Kidney tubule cell (primary cell): ENCODE data around the gene GALK2.

ENCODE experiments used
- DNase-seq: peaks from one replicate; pipeline ENCODE4 v3.0.0-alpha.2; 2018; ENCODE audit warnings: low spot score

Gene GALK2

DNA sequence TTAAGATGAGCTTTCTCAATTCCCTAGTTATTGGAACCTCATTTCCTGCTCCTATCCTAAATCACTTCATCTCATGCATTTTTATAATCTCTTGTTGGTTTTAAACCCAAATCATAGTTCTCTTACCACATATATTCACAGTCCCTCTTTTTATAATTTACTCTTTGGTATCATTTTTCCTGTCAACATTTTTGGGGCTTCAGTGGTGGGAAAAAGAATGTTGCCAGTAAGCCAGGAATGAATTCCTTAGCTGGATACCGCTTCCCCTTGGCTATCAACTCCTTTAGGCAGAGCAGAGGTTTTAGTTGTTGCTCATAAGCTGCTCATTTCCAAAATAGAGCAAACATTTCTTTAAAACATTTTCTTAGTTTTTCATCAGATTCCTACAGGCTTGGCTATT, 112.3 kb downstream of the GALK2 start:
- no peak for DNase-seq

DNA sequence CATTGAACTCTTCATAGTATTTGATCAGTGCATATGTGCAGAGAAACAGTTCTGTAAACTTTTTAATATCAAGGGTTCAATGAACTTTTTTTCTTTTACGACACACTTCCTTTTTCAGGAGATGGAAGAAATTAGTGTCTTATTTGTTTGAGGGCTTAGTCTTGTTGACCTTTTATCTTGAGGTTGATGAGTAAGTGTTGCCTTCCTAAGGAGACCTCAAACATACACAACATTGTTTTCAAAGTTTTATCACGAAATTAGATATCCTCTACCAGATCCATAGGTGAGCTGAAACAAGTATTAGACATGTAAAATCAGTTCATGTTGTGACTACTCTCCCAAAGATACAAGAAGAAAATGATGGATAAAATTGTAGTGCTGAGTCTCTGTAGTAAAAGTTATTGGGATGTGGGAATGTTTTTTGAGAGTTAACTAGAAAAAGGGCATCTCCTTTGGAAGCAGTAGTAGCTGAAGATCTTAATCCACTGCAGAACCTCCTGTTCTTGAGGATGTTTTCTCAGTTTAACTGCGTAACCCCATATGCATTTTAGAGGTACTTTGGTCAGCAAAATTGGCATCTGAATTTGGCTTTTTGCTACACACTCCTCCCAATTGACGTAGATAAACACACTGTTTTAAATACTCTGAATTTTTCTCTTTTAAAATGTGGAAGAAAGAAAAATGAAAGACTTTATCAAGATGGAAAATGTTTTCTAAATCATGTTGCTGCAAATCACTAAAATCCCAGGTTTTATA, 116.8 kb downstream of the GALK2 start:
- no peak for DNase-seq

DNA sequence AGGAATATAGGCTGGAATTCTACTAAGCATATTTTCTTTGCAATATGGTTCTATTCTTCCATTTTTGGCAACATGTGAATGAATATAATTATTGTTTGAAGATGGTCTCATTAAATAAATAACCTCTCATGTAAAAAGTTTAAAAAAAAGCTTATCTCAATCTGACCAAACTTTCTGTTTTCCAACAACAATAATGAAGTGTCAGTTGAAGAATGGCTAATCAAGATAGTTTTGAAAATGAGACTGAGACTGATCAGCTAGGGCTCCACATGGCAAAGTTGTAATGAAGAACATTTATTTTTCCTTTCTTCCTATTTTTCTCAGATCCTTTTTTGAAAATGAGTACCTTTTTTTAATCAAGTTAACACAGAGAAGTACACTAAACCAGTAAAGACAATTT, 117.4 kb downstream of the GALK2 start:
- no peak for DNase-seq

DNA sequence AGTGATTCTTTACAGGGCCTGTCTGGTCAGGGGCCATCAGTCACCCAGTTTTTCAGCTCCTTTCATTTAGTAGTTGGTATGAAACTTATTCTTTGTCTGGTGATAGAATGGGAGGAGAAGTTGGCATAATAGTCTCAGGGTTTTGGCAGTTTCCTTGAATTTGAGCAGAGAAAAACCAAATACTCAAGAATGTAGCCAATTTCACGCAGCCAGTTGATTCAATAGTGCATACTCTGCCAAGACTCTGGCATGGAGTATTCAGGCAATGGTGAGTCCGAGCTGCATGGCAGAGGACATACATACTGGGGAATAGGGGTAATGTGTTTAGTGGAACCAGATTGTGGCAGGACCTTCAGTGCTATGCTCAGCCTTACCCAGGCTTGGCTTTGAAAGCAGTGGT, 118.3 kb downstream of the GALK2 start:
- DNase-seq = no peak

DNA sequence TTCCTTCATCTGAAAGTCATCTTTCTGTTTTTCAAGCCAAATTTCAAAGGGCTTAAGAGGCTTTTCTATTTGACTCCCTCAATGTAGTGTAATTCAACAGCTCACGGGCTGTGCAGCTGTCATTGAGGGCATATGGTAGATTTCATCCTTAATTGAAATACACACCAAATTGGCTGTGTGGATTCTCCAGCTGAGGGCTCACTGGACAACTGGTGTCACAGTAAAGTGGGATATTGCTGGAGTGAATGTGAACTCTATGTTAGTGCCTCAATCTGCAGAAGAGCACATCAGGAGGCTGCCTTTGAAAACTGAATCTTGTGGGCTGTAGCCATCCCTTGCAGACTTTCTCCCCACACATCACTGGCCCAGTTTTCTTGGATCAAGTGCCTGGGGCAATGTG, 120.1 kb downstream of the GALK2 start:
- no peak for DNase-seq

DNA sequence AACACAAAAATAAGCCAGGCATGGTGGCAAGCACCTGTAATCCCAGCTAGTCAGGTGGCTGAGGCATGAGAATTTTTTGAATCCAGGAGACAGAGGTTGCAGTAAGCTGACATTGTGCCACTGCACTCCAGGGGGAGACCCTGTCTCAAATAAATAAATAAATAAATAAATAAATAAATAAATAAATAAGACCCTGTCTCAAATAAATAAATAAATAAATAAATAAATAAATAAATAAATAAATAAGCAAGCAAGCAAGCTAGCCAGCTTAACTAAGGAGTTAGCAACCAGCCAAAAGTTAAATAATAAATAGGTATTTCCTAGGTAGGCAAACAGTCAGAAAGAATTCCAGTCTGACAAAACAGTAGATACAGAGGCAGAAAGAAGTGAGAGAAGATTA, 123.9 kb downstream of the GALK2 start:
- no peak for DNase-seq

DNA sequence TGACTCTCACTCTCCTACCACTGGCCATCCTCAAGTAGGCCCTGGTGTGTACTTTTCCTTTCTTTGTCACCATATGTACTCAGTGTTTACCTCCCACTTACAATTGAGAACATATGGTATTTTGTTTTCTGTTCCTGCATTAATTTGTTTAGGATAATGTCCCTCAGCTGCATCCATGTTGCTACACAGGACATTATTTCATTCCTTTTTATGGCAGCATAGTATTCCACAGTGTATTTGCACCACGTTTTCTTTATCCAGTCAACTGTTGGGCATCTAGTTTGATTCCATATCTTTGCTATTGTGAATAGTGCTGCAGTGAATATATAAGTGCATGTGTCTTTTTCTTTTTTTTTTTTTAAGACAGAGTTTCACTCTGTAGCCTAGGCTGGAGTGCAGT, 126.2 kb downstream of the GALK2 start:
- no peak for DNase-seq

DNA sequence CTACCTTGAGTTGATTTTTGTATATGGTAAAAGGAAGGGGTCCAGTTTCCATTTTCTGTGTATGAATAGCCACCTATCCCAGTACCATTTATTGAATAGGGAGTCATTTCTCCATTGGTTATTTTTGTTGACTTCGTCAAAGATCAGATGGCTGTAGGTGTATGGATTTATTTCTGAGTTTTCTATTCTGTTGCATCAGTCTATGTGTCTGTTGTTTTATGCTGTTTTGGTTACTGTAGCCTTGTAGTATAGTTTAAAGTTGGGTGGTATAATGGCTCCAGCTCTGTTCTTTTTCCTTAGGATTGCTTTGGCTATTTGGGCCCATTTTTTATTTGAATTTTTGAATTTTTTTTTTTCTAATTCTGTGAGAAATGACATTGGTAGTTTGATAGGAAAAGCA, 127.5 kb downstream of the GALK2 start:
- DNase-seq = no peak

DNA sequence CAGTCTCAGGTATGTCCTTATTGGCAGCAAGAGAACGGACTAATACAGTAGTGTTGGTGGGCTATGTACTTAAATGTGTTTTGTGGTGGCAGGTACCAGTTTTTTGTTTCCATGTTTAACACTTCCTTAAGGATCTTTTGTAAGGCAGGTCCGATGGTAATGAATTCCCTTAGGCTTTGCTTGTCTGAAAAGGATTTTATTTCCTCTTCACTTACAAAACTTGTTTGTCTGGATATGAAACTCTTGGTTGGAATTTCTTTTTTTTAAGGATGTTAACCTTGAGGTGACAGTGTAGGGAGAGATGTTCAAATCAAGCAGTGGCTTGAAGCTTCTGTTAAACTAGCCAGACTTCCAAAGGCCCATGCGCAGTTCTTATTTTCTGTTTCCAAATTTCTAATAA, 130.8 kb downstream of the GALK2 start:
- DNase-seq = no peak

DNA sequence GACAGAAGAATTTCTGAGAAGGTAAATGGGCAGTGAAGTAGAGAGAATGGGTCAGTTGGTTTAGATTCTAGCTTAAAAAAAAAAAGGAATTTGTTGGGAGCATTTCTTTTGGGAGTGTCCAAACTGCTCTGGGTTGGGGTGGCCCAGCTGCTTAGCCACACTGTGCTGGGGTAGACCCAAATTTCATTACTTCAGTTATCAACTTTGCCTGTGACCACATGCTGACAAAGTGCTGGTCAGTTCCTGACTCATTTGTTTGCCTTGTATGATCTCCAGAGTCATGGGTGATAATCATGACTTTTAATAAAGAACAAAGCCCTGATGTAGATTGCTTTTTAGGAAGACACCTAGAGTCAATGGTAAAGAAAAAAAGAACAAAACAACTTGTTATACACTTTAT, 131.5 kb downstream of the GALK2 start:
- DNase-seq = peak; percentile 5

DNA sequence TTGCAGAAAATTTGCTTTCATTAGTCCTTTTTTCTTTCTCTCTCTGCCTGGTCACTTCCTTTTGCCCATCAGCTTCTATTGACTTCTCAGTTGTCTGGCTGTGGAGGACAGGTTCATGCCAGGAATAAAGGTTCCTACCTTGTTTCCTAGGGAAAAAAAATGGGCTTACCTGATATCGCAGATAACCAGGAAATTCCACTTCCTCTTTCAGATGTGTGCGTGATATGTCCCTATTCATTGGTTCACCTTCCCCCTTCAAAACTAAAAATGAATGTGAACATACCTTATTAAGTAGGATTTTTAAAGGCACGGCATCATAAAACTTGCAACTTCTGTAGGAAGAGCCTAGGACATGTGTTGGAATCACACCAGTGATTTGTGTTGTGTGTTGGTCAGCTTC, 133.0 kb downstream of the GALK2 start:
- no peak for DNase-seq

DNA sequence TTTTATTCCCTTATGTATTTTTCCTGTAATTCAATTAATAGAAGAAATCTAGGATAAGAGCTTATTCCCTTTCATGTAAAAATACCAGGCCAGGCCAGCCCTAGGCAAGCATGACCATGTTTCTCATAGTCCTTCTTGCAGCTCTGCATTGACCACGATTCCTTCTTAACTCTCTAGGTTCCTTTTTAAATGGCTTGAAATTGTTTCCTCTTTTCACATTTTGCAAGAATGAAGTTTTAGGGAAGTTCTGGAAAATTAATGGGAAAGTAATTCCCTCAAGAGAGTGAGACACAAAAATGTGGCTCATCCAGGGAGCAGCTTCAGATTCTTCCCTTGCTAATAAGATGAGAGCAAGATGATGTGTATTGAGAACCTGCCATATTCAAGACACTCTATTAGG, 136.5 kb downstream of the GALK2 start:
- no peak for DNase-seq

DNA sequence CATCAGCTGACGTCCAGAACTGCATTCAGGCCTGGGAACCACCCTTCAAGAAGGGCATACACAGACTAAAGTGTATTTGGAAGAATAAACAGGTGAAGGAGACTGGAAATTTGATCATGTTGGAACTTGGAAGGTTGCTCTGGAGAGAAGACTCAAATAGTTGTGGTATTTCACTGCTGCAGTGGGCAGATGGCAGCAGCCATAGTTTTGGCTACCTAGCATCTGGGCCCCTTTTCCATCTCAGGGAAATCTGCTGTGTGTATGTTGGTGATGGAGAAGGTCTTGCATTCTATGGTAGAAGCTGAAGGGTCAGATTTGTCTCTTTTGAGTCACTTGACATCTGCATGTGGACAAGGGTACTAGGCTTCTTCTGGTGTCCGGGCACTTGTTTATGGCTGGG, 138.6 kb downstream of the GALK2 start:
- no peak for DNase-seq

DNA sequence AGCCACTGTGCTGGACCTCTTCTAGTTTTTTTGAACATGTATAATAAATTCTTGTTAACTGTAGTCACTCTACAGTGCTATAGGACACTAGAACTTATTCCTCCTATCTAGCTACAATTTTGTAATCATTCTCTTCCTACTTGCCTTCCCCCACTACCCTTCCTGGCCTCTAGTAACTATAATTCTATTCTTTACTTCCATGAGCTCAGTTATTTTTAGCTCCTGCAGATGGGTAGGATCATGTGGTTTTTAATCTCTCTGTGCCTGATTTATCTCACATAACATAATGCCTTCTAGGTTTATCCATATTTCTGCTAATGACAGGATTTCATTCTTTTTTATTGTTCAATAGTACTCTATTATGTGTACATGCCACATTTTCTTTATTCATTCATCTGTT, 139.8 kb downstream of the GALK2 start:
- DNase-seq = no peak

DNA sequence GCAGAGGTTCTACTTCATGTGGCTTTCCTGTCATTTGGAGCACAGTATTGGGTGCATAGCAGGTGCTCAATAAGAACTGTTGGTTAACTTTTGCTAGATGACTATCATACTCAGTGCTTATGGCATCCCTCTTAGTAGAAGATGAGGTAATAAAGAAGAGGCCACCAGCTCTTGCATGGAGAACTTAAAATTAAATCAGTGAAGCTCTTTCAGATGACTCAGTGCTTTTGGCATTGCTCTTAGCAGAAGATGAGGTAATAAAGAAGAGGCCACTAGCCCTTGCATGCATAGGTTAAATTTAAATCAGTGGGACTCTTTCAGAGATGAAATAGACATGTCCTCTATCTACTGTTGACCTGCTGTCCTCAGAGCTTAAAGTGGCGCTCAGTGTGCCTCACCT, 143.6 kb downstream of the GALK2 start:
- DNase-seq = peak; percentile 75

DNA sequence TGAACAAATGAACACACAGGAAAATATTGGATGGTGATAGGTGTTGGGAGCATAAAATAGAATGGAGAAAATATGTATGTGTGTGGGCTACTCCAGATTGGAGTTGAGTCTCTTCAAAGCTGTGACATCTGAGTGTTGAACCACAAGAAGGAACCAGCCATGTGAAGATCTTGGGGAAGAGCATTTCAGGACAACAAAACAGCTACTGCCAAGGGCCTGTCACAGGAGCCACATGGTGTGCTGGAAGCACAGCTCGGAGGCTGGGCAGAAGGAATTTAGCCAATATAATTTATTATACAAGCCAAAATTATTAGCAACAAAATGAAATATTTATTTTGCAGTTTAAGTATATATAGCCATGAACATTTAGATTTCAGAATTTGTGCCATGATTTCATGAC, 144.7 kb downstream of the GALK2 start:
- no peak for DNase-seq

DNA sequence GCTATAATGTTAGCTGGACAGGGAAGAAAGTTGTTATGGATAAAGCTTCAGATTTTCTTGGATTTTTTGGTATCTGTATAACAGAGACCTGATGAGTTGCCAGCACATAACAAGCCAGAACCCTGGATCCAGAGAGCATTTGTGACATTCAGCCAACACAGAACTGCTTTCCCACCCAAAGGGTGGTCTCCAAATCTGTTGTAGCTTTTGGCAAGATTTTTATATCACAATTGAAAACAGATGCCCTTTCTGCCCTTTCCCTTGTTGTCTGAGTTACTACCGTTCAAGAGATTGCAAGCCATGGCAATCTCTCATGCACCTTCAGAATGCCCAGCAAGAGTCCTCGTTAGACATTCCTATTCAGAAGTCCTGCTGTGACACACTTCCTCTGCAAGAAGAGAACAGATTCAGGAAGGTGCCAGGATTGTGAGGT, 145.4 kb downstream of the GALK2 start:
- DNase-seq = no peak

DNA sequence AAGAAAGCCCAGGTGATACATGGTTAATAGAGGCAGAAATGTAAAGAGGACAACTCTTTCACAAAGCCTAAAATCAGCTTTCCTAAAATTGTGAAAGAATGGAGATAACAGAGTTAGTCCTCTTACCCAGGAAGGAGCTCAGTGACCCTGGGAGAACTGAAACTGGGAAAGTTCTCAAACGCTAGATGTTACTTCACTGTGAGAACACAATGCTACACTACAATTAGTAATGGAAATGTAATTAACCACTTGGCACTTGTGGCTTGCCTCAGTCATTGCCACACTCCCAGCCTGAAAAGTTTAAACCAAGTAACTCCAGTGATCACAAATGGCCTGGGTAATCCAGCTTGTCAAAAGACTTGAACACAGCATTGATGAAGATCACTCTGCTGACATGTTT, 150.3 kb downstream of the GALK2 start:
- no peak for DNase-seq

DNA sequence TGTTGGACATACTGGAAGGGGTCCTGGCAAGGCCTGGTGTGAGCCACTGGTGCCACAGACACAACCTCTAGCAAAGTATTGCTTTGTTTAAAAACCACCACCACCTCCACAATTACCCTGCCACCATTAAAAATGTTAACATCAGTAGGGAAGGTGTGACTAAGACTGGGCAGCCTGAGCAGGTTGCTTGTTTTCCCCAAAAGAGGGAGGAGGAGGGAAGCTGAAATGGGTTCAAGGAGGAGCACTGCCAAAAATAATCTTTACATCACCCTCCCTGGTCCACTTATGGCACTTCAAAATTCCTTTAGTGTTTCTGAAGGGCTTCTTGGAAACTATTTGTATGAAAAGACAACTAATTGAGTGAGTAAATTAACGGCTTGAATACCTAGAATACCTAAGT, 153.2 kb downstream of the GALK2 start:
- DNase-seq = no peak

DNA sequence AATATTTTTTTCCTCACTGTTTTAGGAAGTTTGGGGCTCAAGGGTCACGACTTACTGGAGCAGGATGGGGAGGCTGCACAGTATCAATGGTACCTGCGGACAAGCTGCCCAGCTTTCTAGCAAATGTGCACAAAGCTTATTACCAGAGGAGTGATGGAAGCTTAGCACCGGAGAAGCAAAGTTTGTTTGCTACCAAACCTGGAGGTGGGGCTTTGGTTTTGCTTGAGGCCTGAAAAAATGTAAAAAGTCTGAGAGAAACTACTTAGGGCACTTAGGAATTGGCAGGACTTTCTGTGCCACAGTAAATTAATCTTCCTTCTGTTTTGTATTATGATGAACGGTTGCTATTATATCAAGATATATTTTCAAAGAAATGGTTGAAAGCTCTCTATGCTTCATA, 157.9 kb downstream of the GALK2 start:
- no peak for DNase-seq

DNA sequence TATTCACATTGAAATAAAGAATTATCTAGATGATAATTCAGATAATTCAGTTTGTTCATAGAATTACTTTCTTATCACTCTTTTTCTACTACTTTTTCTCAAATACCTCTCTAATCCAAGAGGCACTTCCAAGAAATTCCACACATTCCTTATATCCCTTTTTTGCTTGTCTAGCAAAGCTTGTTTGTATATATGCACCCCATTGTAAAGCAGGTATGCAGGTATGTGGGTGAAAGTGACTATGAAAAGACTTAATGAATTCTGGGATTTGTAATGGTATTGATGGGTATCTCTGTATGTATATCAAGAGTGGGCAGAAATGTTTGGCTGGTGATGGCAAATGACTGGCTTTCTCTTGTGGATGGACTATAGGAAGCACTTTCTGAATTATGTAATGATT, 158.9 kb downstream of the GALK2 start:
- no peak for DNase-seq

DNA sequence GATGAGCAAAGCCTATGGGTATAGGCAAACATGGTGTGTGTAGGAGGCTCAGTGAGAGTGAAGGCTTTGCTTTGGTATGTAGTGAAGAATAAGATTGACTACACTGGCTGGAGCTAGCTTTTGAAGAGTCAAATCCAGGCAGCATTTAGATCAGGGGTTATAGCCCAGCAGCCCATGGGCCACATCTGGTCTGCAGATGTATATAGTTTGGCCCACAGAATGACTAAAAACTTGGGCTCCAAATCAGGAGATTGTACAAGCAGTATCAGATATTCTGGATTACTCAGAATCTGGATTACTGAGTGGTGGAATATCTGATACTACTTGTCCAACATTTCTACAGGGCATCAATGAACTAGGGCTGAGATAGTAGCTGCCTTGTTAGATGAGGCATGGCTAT, 160.1 kb downstream of the GALK2 start:
- no peak for DNase-seq

DNA sequence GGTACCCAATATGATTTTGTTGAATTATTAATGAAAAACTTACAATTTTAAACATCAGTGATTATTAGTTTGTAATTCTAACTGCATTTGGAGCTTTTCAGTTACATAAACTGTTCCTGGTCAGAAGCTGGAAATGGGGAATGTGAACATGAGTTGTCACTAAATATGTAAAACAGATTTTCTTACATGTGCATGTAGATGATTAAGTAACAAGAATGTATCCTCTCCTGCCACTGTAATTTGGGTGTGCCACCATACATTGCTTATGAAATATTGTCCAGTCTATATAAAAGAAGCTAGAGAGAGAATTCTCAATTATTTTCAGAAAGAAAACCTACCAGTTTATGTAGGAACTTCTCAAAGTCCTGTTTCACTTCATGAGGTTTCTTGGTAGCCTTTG, 161.4 kb downstream of the GALK2 start:
- DNase-seq = no peak

DNA sequence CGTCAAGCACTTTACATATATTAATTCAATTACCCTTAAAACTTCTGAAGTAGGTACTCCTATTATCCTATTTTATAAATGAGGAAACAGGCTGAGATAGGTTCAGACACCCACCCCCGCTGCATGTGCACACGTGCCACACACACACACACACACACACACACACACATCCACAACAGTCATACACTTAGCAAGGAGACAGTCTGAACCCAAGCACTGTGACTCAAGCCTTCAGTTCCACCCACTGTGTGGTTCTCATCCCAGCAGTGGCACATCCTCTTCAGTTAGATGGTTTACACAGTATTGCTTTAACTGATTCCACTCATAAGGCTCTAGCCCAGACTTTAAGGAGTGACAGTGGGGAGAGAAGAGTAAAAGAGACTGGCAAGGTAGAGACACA, 161.9 kb downstream of the GALK2 start:
- DNase-seq = peak; percentile 30

DNA sequence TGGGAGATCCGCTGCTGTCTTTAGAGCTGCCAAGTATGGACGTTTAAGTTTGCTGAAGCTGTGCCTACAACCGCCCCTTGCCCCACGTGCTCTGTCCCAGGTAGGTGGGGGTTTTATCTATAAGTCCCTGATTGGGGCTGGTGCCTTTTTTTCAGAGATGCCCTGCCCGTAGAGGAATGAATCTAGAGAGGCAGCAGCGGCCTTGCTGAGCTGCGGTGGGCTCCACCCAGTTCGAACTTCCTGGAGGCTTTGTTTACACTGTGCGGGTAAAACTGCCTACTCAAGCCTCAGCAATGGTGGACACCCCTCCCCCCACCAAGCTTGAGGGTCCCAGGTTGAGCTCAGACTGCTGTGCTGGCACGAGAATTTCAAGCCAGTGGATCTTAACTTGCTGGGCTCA, 169.6 kb downstream of the GALK2 start:
- no peak for DNase-seq
